Chondrocyte (in vitro differentiated cells): ENCODE results near the gene CFAP157. TPM values are rescaled to one million over a fixed set of nuclear protein-coding genes. Genes with fewer than 3 reads are reported as not detected.

Experiments used
- DNase-seq: peaks from one replicate; pipeline ENCODE4 v3.0.0; 2021; ENCODE audit warnings: mixed read lengths, low spot score
- H3K27ac Mint-ChIP-seq: one replicate; pipeline ENCODE4 v1.8.0; 2021; ENCODE audit warnings: mild to moderate bottlenecking, moderate library complexity, mixed read lengths; ENCODE audit not compliant: unreplicated experiment
- H3K27me3 Mint-ChIP-seq: 2 replicates; pipeline ENCODE4 v1.8.0; 2021; ENCODE audit warnings: low read depth, mixed read lengths
- H3K36me3 Mint-ChIP-seq: 2 replicates; pipeline ENCODE4 v1.8.0; 2021; ENCODE audit warnings: low read depth, mixed read lengths
- H3K4me1 Mint-ChIP-seq: 2 replicates; pipeline ENCODE4 v1.8.0; 2021; ENCODE audit warnings: low read depth, mild to moderate bottlenecking, mixed read lengths
- H3K4me3 Mint-ChIP-seq: one replicate; pipeline ENCODE4 v1.8.0; 2021; ENCODE audit warnings: mild to moderate bottlenecking, moderate library complexity, mixed read lengths; ENCODE audit not compliant: unreplicated experiment
- H3K9me3 Mint-ChIP-seq: 2 replicates; pipeline ENCODE4 v1.8.0; 2021; ENCODE audit warnings: low read depth, mixed read lengths
- CTCF ChIP-seq: fragments of 200-600 bp; sonication (generic); IDR thresholded peaks from 2 replicates; pipeline ENCODE4 v1.5.0; 2021; ENCODE audit warnings: antibody characterized with exemption, mild to moderate bottlenecking, moderate library complexity
- total RNA-seq: library from RNA; stranded (reverse); gene quantifications from 3 replicates; pipeline ENCODE4 v1.2.1, GENCODE V29; 2021

Gene CFAP157
- total RNA-seq, 1 donor from 2014 or later: not detected

DNA sequence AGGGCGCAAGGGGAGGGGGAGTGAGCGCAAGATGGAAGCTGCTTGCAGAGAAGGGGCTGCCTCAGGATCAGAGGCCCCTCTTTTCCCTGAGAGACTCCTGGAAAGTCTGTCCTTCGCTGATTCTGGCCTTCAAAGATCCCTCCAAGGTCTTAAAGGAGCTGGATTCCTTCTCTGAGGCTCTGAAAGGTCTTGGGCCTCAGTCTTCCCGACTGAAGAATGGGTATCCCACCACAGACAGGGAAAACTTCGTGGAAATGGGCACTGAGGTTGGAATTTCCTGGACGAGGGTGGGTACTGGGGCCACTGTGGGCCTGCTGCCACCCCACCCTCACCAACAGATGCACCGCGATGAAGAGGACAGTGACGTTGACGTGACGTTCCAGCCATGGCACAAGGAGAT is 5.6 kb downstream of the CFAP157 start:
- Mint-ChIP-seq H3K4me3 (peak overlapping the region; percentile 19), H3K9me3 (peaks cover 3% of the 10 kb centered on the region), H3K36me3 (no peaks in the 10 kb centered on the region), H3K4me1 (peaks cover 10% of the 10 kb centered on the region), H3K27ac (no peak overlapping the region), H3K27me3 (no peaks in the 10 kb centered on the region)
- no peak for DNase-seq
- TF ChIP-seq CTCF: no peak

- peaks cover 3% of the 10 kb centered on the region for H3K9me3 Mint-ChIP-seq
- peaks cover 10% of the 10 kb centered on the region for H3K4me1 Mint-ChIP-seq
- no peaks in the 10 kb centered on the region for H3K36me3 Mint-ChIP-seq
- TF ChIP-seq CTCF: no peak
- no peaks in the 10 kb centered on the region for H3K27me3 Mint-ChIP-seq
- DNase-seq: no peak
- H3K4me3 Mint-ChIP-seq: no peak overlapping the region
- H3K27ac Mint-ChIP-seq: no peak overlapping the region
Measured at GRCh38 chr9:127712867-127713266, 6.1 kb downstream of the CFAP157 start.

DNA sequence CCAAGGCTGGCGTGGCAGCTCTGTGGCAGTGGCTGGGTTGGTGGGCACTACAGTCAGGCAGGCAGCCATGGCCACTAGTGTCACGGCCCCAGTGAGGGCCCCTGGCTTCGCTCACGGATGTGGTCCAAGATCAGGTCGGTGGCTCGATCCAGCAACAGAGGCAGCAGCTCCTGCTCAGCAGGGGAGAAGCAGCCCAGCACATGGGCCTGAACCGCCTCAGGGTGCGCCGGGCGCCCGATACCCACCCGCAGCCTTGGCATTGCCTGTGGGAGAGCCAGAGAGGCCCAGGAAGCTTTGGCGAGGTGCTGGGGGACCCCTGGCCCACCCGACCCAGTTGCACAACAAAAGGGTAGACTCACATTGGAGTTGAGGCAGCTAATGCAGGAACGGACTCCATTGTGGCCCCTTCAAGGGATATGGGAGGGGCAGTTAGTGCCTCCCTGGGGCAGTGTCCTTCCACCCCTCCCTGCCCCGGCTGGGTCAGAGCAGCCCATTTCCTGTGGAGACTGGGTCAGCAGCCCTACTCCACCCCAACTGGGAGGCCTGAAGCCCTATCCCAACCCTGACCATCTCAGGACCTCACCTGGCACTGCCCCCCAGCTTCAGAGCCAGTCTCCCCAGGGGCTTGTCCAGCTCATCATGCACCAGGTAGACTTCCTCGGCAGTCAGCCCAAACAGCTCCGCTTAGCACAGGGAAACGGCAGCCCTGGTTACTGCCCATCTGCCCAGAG is 7.4 kb downstream of the CFAP157 start:
- Mint-ChIP-seq H3K36me3 (no peaks in the 10 kb centered on the region), H3K4me3 (peak overlapping the region; percentile 97), H3K27me3 (no peaks in the 10 kb centered on the region), H3K27ac (peak overlapping the region; percentile 17), H3K4me1 (peaks cover 10% of the 10 kb centered on the region), H3K9me3 (no peaks in the 10 kb centered on the region)
- no peak for TF ChIP-seq CTCF
- no peak for DNase-seq

- no peaks in the 10 kb centered on the region for H3K27me3 Mint-ChIP-seq
- H3K27ac Mint-ChIP-seq: peak overlapping the region; percentile 96
- H3K4me1 Mint-ChIP-seq: peaks cover 10% of the 10 kb centered on the region
- no peaks in the 10 kb centered on the region for H3K36me3 Mint-ChIP-seq
- H3K9me3 Mint-ChIP-seq: no peaks in the 10 kb centered on the region
- H3K4me3 Mint-ChIP-seq: peak overlapping the region; percentile 97
- peak; percentile 87 for DNase-seq
- no peak for TF ChIP-seq CTCF
Measured at GRCh38 chr9:127714951-127715469, 8.2 kb downstream of the CFAP157 start.

DNA sequence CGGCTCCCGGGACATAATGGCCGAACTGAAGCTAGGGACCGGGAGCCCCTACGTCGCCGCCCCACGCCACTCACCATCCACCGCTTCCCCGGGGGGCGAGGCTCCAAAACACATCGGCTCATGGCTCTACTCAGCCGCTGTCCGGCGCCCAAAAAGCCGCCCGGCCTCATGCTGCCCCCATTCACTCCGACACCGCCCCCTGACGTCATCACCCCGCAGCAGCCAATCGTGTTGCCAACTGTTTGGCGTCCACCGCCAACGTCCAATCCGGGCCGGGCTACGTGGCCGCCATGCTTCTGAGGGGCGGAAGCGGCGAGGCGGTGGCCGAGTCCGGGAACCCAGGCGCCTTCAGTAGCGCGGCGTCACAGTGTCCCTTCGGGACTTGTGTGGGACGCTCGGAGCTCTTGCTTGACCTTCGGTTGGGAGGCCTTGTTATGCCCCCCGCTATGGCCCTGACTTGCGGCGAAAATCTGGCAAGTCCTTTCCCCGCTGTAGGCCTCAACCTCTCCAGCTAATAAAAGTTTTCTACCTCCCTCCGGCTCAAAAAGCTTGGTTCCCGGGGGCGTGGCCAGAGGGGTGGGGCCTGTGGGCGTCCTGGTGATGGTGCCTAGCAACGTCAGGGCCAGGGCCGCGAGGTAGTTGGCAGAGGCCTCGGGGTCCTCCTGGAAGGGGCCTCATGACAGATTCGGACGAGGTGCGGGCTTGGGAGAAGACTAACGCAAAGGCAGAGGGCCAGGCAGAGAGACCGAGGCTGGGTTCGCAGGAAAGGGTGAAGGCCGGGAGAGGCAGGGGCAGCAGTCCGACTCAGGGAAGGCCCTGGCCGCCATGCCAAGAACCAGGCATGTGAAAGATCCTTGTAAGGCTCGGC is 8.9 kb downstream of the CFAP157 start, which contains the start of the genes PTRH1 and TTC16:
Gene PTRH1 (minus strand): TSS at position 194 of the 868 bp plus-strand sequence. CDS start 24 bp downstream, at position 170.
Gene TTC16 (plus strand): TSS at position 610 of the 868 bp plus-strand sequence. CDS start 67 bp downstream, at position 677.
- TF ChIP-seq CTCF: no peak
- Mint-ChIP-seq H3K9me3 (no peaks in the 10 kb centered on the region), H3K36me3 (no peaks in the 10 kb centered on the region), H3K27ac (peak within 1 kb of the TSS; percentile 96), H3K27me3 (no peaks in the 10 kb centered on the region), H3K4me3 (peak within 1 kb of the TSS; percentile 97), H3K4me1 (peaks cover 10% of the 10 kb centered on the region)
- DNase-seq: peak; percentile 98
